ENCODE results near the gene RELN. TPM values are rescaled to one million over a fixed set of nuclear protein-coding genes. Genes with fewer than 3 reads are reported as not detected.

RELN gene
- total and polyA plus RNA-seq, 4 experiments from 2014 or later = not detected

DNA sequence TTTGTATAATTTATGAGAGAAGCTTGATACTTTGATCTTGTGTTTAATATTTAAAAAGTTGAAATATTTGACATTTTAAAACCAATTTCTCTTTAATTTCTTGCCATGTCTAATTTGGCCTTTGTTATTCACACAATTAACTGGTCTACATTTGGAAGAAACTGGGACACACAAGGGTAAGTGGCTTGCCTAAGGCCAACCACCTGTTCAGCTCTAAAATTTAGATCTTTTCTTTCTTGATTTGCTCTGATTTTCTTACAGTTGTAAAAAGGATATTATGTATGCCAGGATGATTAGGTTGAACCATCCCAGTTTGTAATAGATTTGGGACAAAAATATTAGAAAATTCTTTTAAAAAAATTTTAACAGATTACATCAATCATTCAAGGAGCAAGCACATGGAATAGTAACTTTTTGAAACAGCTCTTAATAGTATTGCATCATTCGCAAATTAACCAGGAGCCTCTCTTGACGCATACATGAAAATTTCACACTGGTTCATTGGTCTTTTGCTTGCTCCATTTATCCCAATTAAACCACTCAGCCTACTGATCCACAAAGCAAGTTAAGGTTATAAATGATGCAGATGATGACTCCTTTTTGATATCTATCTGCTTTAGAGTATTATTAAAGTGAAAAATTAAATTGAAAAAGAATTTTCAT lies 321.0 kb downstream of the RELN start:
- intact Hi-C loops (cut with micrococcal nuclease) = no loop called here
- peaks cover 0 to 4% (median 0%) of the 10 kb centered on the region in 8 donors for H3K9me3 Mint-ChIP-seq
- H3K27ac Mint-ChIP-seq = no peak overlapping the region
- POLR2A ChIA-PET (ENCODE audit: partially characterized antibody) = no interaction called here
- no peak overlapping the region for H3K27ac ChIP-seq (ENCODE audit: low read depth, low read length)
- H3K4me1 Mint-ChIP-seq = no peaks in the 10 kb centered on the region
- H3K4me1 ChIP-seq (ENCODE audit: insufficient read depth, low read length) = no peaks in the 10 kb centered on the region
- no peak for DNase-seq
- peaks cover 2 to 4% of the 10 kb centered on the region in 2 donors for H3K27me3 Mint-ChIP-seq
- CTCF ChIA-PET (ENCODE audit: partially characterized antibody) = no interaction called here
- H3K27me3 ChIP-seq (ENCODE audit: insufficient read depth, low read length) = no peaks in the 10 kb centered on the region
- no peaks in the 10 kb centered on the region for H3K36me3 ChIP-seq (ENCODE audit: insufficient read depth, low read length)
- H3K4me3 Mint-ChIP-seq = no peak overlapping the region
- no peaks in the 10 kb centered on the region for H3K36me3 Mint-ChIP-seq
- H3K4me3 ChIP-seq (ENCODE audit: low read length in 2 of 2) = no peak overlapping the region
- no peaks in the 10 kb centered on the region for H3K9me3 ChIP-seq (ENCODE audit: control insufficient read depth in 1 of 2, low read length in 2 of 2)

DNA sequence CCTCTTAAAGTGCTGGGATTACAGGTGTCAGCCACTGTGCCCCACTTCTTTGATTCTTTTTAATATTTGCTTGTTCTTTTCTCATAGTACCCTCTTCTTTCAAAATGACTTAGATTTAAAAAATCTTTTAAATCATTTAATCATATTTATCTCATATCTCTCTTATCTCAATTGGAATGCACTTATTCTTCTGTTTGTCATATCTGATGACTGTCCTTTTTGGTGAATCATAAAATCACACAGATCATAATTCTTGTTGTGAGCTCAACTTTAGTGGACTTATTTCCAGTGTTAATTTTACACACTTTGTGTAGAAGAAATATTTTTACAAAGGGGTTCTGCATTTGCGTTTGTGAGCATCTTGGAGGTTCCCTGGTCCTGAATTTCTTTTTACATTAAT lies 323.1 kb downstream of the RELN start:
- no peaks in the 10 kb centered on the region for H3K4me1 ChIP-seq (ENCODE audit: insufficient read depth, low read length)
- Mint-ChIP-seq H3K27me3 (peaks cover 0 to 4% of the 10 kb centered on the region in 2 donors), H3K4me1 (no peaks in the 10 kb centered on the region), H3K9me3 (peaks cover 0 to 4% (median 0%) of the 10 kb centered on the region in 8 donors), H3K4me3 (no peak overlapping the region), H3K36me3 (no peaks in the 10 kb centered on the region), H3K27ac (no peak overlapping the region)
- H3K27ac ChIP-seq (ENCODE audit: low read depth, low read length) = no peak overlapping the region
- ChIA-PET POLR2A (ENCODE audit: partially characterized antibody) (no interaction called here), CTCF (ENCODE audit: partially characterized antibody) (no interaction called here)
- H3K27me3 ChIP-seq (ENCODE audit: insufficient read depth, low read length) = no peaks in the 10 kb centered on the region
- intact Hi-C loops (cut with micrococcal nuclease) = no loop called here
- no peak overlapping the region for H3K4me3 ChIP-seq (ENCODE audit: low read length in 2 of 2)
- no peak for DNase-seq
- H3K9me3 ChIP-seq (ENCODE audit: control insufficient read depth in 1 of 2, low read length in 2 of 2) = no peaks in the 10 kb centered on the region
- H3K36me3 ChIP-seq (ENCODE audit: insufficient read depth, low read length) = no peaks in the 10 kb centered on the region

DNA sequence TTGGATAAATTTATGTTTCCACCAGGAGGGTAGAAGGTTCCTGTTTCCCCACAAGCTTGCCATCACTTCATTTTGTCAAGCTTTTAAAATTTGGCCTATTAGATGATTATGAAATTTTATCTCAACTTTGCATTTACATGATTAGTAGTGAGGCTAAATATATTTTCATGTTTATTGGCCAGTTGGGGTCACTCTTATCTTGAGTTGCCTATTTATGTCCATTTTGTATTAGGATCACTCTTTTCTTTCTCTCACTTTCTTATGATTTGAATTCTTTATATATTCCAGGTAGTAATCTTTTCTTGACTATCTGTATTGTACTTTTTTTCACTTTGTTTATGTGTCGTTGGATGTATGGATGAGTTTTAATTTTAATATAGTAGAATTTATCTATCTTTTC lies 324.9 kb downstream of the RELN start:
- H3K27ac ChIP-seq (ENCODE audit: low read depth, low read length) = no peak overlapping the region
- no peaks in the 10 kb centered on the region for H3K27me3 ChIP-seq (ENCODE audit: insufficient read depth, low read length)
- H3K9me3 ChIP-seq (ENCODE audit: control insufficient read depth in 1 of 2, low read length in 2 of 2) = no peaks in the 10 kb centered on the region
- H3K4me1 Mint-ChIP-seq = no peaks in the 10 kb centered on the region
- no peaks in the 10 kb centered on the region for H3K4me1 ChIP-seq (ENCODE audit: insufficient read depth, low read length)
- no peak for DNase-seq
- intact Hi-C loops (cut with micrococcal nuclease) = no loop called here
- H3K4me3 ChIP-seq (ENCODE audit: low read length in 2 of 2) = no peak overlapping the region
- CTCF ChIA-PET (ENCODE audit: partially characterized antibody) = no interaction called here
- no peaks in the 10 kb centered on the region for H3K36me3 Mint-ChIP-seq
- no peak overlapping the region for H3K27ac Mint-ChIP-seq
- H3K4me3 Mint-ChIP-seq = no peak overlapping the region
- H3K9me3 Mint-ChIP-seq = peaks cover 0 to 3% (median 0%) of the 10 kb centered on the region in 8 donors
- H3K27me3 Mint-ChIP-seq = peaks cover 0 to 2% of the 10 kb centered on the region in 2 donors
- no peaks in the 10 kb centered on the region for H3K36me3 ChIP-seq (ENCODE audit: insufficient read depth, low read length)
- POLR2A ChIA-PET (ENCODE audit: partially characterized antibody) = no interaction called here

GRCh38 chr7:103660455-103661371 lies 328.7 kb downstream of the RELN start:
- H3K27ac ChIP-seq (ENCODE audit: low read depth, low read length) = no peak overlapping the region
- H3K4me3 ChIP-seq (ENCODE audit: low read length in 2 of 2) = no peak overlapping the region
- ChIA-PET CTCF (ENCODE audit: partially characterized antibody) (interaction anchor here (0.7 to 0.9 kb wide), 2 partner anchors 19 to 962 kb away, joined by 3 read pairs; no protein-coding TSS in a partner anchor), POLR2A (ENCODE audit: partially characterized antibody) (no interaction called here)
- H3K4me1 Mint-ChIP-seq = no peaks in the 10 kb centered on the region
- H3K36me3 Mint-ChIP-seq = no peaks in the 10 kb centered on the region
- no peak for DNase-seq
- peaks cover 0 to 9% (median 0%) of the 10 kb centered on the region in 8 donors for H3K9me3 Mint-ChIP-seq
- peaks cover 0 to 2% of the 10 kb centered on the region in 2 donors for H3K27me3 Mint-ChIP-seq
- H3K9me3 ChIP-seq (ENCODE audit: control insufficient read depth in 1 of 2, low read length in 2 of 2) = no peaks in the 10 kb centered on the region
- H3K4me1 ChIP-seq (ENCODE audit: insufficient read depth, low read length) = no peaks in the 10 kb centered on the region
- intact Hi-C loops (cut with micrococcal nuclease) = no loop called here
- H3K4me3 Mint-ChIP-seq = no peak overlapping the region
- no peaks in the 10 kb centered on the region for H3K27me3 ChIP-seq (ENCODE audit: insufficient read depth, low read length)
- H3K27ac Mint-ChIP-seq = no peak overlapping the region
- no peaks in the 10 kb centered on the region for H3K36me3 ChIP-seq (ENCODE audit: insufficient read depth, low read length)

GRCh38 chr7:103658055-103659005 lies 331.1 kb downstream of the RELN start:
- no peak overlapping the region for H3K4me3 ChIP-seq (ENCODE audit: low read length in 2 of 2)
- no peak overlapping the region for H3K27ac Mint-ChIP-seq
- H3K27me3 ChIP-seq (ENCODE audit: insufficient read depth, low read length) = no peaks in the 10 kb centered on the region
- no peak overlapping the region for H3K4me3 Mint-ChIP-seq
- no peak for DNase-seq
- ChIA-PET CTCF (ENCODE audit: partially characterized antibody) (no interaction called here), POLR2A (ENCODE audit: partially characterized antibody) (no interaction called here)
- no peaks in the 10 kb centered on the region for H3K9me3 ChIP-seq (ENCODE audit: control insufficient read depth in 1 of 2, low read length in 2 of 2)
- H3K9me3 Mint-ChIP-seq = peaks cover 0 to 7% (median 0%) of the 10 kb centered on the region in 8 donors
- no peaks in the 10 kb centered on the region for H3K36me3 Mint-ChIP-seq
- no peak overlapping the region for H3K27ac ChIP-seq (ENCODE audit: low read depth, low read length)
- no peaks in the 10 kb centered on the region for H3K4me1 Mint-ChIP-seq
- H3K27me3 Mint-ChIP-seq = peaks cover 2 to 4% of the 10 kb centered on the region in 2 donors
- no peaks in the 10 kb centered on the region for H3K36me3 ChIP-seq (ENCODE audit: insufficient read depth, low read length)
- intact Hi-C loops (cut with micrococcal nuclease) = no loop called here
- no peaks in the 10 kb centered on the region for H3K4me1 ChIP-seq (ENCODE audit: insufficient read depth, low read length)

- Mint-ChIP-seq H3K27ac (no peak overlapping the region), H3K36me3 (no peaks in the 10 kb centered on the region), H3K4me1 (no peaks in the 10 kb centered on the region), H3K27me3 (peaks cover 2 to 4% of the 10 kb centered on the region in 2 donors), H3K9me3 (peaks cover 0 to 7% (median 0%) of the 10 kb centered on the region in 8 donors), H3K4me3 (no peak overlapping the region)
- no peak for DNase-seq
- no peaks in the 10 kb centered on the region for H3K4me1 ChIP-seq (ENCODE audit: insufficient read depth, low read length)
- ChIA-PET CTCF (ENCODE audit: partially characterized antibody) (no interaction called here), POLR2A (ENCODE audit: partially characterized antibody) (no interaction called here)
- no peaks in the 10 kb centered on the region for H3K9me3 ChIP-seq (ENCODE audit: control insufficient read depth in 1 of 2, low read length in 2 of 2)
- intact Hi-C loops (cut with micrococcal nuclease) = no loop called here
- no peaks in the 10 kb centered on the region for H3K27me3 ChIP-seq (ENCODE audit: insufficient read depth, low read length)
- H3K4me3 ChIP-seq (ENCODE audit: low read length in 2 of 2) = no peak overlapping the region
- H3K36me3 ChIP-seq (ENCODE audit: insufficient read depth, low read length) = no peaks in the 10 kb centered on the region
- H3K27ac ChIP-seq (ENCODE audit: low read depth, low read length) = no peak overlapping the region
Measured at GRCh38 chr7:103657474-103657894, 332.0 kb downstream of the RELN start.

- intact Hi-C loops (cut with micrococcal nuclease) = no loop called here
- Mint-ChIP-seq H3K4me3 (no peak overlapping the region), H3K27me3 (peaks cover 2 to 4% of the 10 kb centered on the region in 2 donors), H3K9me3 (peaks cover 0 to 7% (median 0%) of the 10 kb centered on the region in 8 donors), H3K4me1 (peaks cover 0 to 4% (median 0%) of the 10 kb centered on the region in 4 donors), H3K27ac (no peak overlapping the region), H3K36me3 (no peaks in the 10 kb centered on the region)
- Histone ChIP-seq H3K4me1 (ENCODE audit: insufficient read depth, low read length) (no peaks in the 10 kb centered on the region), H3K27ac (ENCODE audit: low read depth, low read length) (no peak overlapping the region), H3K36me3 (ENCODE audit: insufficient read depth, low read length) (no peaks in the 10 kb centered on the region), H3K4me3 (ENCODE audit: low read length in 2 of 2) (no peak overlapping the region), H3K9me3 (ENCODE audit: control insufficient read depth in 1 of 2, low read length in 2 of 2) (no peaks in the 10 kb centered on the region), H3K27me3 (ENCODE audit: insufficient read depth, low read length) (no peaks in the 10 kb centered on the region)
- ChIA-PET CTCF (ENCODE audit: partially characterized antibody) (no interaction called here), POLR2A (ENCODE audit: partially characterized antibody) (no interaction called here)
- no peak for DNase-seq
Measured at GRCh38 chr7:103656221-103656620, 333.2 kb downstream of the RELN start.

Data from CD4-positive, alpha-beta memory T cell (primary cell).